22Rv1 (cell line): ENCODE results near the gene RTL10.

Experiments used
- CTCF ChIP-seq: fragments of 450-650 bp; IDR thresholded peaks from 2 replicates; pipeline ENCODE4 v1.5.1; 2017; ENCODE audit warnings: mild to moderate bottlenecking
- ZFX ChIP-seq: fragments of 450-650 bp; IDR thresholded peaks from 2 replicates; pipeline ENCODE4 v1.6.1; 2017; ENCODE audit warnings: antibody characterized with exemption, borderline replicate concordance

- no peak for TF ChIP-seq CTCF
- no peak for TF ChIP-seq ZFX
These were observed 44.1 kb downstream of the RTL10 start for GRCh38 chr22:19810381-19811201.
